Neural cell (in vitro differentiated cells): ENCODE measurements around the gene FILIP1. TPM values are rescaled to one million over a fixed set of nuclear protein-coding genes. Genes with fewer than 3 reads are reported as not detected.

Experiments used
- H2AFZ ChIP-seq: fragments of 200-600, 300-800 bp; sonication (generic), shearing (Covaris generic); 2 replicates; pipeline ENCODE4 v1.6.0; 2014; ENCODE audit warnings: low read depth, mild to moderate bottlenecking, antibody characterized with exemption, low read length, moderate library complexity
- H3F3A ChIP-seq: fragments of 200-600 bp; shearing (Covaris generic); 2 replicates; pipeline ENCODE4 v1.6.1; 2016; ENCODE audit warnings: mild to moderate bottlenecking, moderate library complexity, mixed read lengths, antibody characterized with exemption, low read length; ENCODE audit not compliant: insufficient read depth, poor library complexity, severe bottlenecking
- H3K27ac ChIP-seq: fragments of 200-600, 300-800 bp; sonication (generic), shearing (Covaris generic); 2 replicates; pipeline ENCODE4 v1.5.1; 2014; ENCODE audit warnings: mild to moderate bottlenecking, low read length, moderate library complexity
- H3K27me3 ChIP-seq: fragments of 300-800, 200-600 bp; sonication (generic), shearing (Covaris generic); 2 replicates; pipeline ENCODE4 v1.6.0; 2014; ENCODE audit warnings: mild to moderate bottlenecking, low read depth, low read length, moderate library complexity; ENCODE audit not compliant: insufficient read depth
- H3K36me3 ChIP-seq: fragments of 300-800, 200-600 bp; sonication (generic), shearing (Covaris generic); 2 replicates; pipeline ENCODE4 v1.5.1; 2014; ENCODE audit warnings: mild to moderate bottlenecking, antibody characterized with exemption, low read length, moderate library complexity; ENCODE audit not compliant: insufficient read depth
- H3K4me2 ChIP-seq: fragments of 300-800, 200-600 bp; sonication (generic), shearing (Covaris generic); 2 replicates; pipeline ENCODE4 v1.6.0; 2014; ENCODE audit warnings: mild to moderate bottlenecking, low read length
- H3K4me3 ChIP-seq: fragments of 300-800, 200-600 bp; sonication (generic), shearing (Covaris generic); 2 replicates; pipeline ENCODE4 v1.5.1; 2014; ENCODE audit warnings: mild to moderate bottlenecking, low read length, moderate library complexity
- H3K79me2 ChIP-seq: fragments of 200-600 bp; shearing (Covaris generic); replicated peaks from 2 replicates; pipeline ENCODE4 v1.6.0; 2014; ENCODE audit warnings: mild to moderate bottlenecking, low read length, moderate library complexity; ENCODE audit not compliant: insufficient read depth
- H3K9ac ChIP-seq: fragments of 300-800, 200-600 bp; sonication (generic), shearing (Covaris generic); 2 replicates; pipeline ENCODE4 v1.6.1; 2016; ENCODE audit warnings: mild to moderate bottlenecking, low read length, mixed read lengths
- H3K9me2 ChIP-seq: fragments of 200-600 bp; shearing (Covaris generic); 2 replicates; pipeline ENCODE4 v1.6.1; 2016; ENCODE audit warnings: mild to moderate bottlenecking, low read length, mixed read lengths; ENCODE audit not compliant: insufficient read depth
- H3K9me3 ChIP-seq: fragments of 200-600, 300-800 bp; sonication (generic), shearing (Covaris generic); 2 replicates; pipeline ENCODE4 v1.6.1; 2016; ENCODE audit warnings: mild to moderate bottlenecking, mixed run types, low read length, moderate library complexity, mixed read lengths
- H4K20me1 ChIP-seq: fragments of 200-600 bp; shearing (Covaris generic); 2 replicates; pipeline ENCODE4 v1.6.1; 2016; ENCODE audit warnings: mild to moderate bottlenecking, mixed run types; ENCODE audit not compliant: insufficient read depth
- EP300 ChIP-seq: fragments of 450-650 bp; conservative IDR thresholded peaks from 2 replicates; pipeline ENCODE4 v1.6.1; 2014; ENCODE audit warnings: antibody characterized with exemption, mild to moderate bottlenecking, moderate library complexity; ENCODE audit not compliant: poor library complexity, severe bottlenecking
- EZH2 ChIP-seq: fragments of 200-600, 300-800 bp; shearing (Covaris generic), sonication (generic); IDR thresholded peaks from 2 replicates; pipeline ENCODE4 v1.6.1; 2014; ENCODE audit warnings: antibody characterized with exemption, low read length, borderline replicate concordance, mild to moderate bottlenecking; ENCODE audit not compliant: insufficient read depth, poor library complexity, severe bottlenecking
- MXI1 ChIP-seq: fragments of 450-650 bp; conservative IDR thresholded peaks from 2 replicates; pipeline ENCODE4 v1.6.1; 2014; ENCODE audit warnings: antibody characterized with exemption, mild to moderate bottlenecking; ENCODE audit not compliant: poor library complexity, severe bottlenecking
- POLR2AphosphoS5 ChIP-seq: IDR thresholded peaks from 2 replicates; pipeline ENCODE4 v1.6.1; 2012
- RAD21 ChIP-seq: fragments of 450-650 bp; conservative IDR thresholded peaks from 2 replicates; pipeline ENCODE4 v1.6.1; 2014; ENCODE audit warnings: antibody characterized with exemption, mild to moderate bottlenecking, moderate library complexity
- SMC3 ChIP-seq: fragments of 450-650 bp; conservative IDR thresholded peaks from 2 replicates; pipeline ENCODE4 v1.6.1; 2014; ENCODE audit warnings: antibody characterized with exemption, mild to moderate bottlenecking, moderate library complexity; ENCODE audit not compliant: poor library complexity
- TAF1 ChIP-seq: IDR thresholded peaks from 2 replicates; pipeline ENCODE4 v1.6.1; 2012; ENCODE audit warnings: low read depth
- polyA plus RNA-seq: library from polyadenylated mRNA; depleted of rRNA; stranded (reverse); fragments of >200 nt; gene quantifications from 2 replicates; pipeline ENCODE4 v1.2.3, GENCODE V29; 2014
- TF ChIP-seq, protein P1 (sequence below): IDR thresholded peaks from 2 replicates; pipeline ENCODE4 v1.6.1; 2012; ENCODE audit warnings: borderline replicate concordance
- TF ChIP-seq, protein P2 (sequence below): fragments of 450-650 bp; IDR thresholded peaks from 2 replicates; pipeline ENCODE4 v1.5.1; 2014; ENCODE audit warnings: antibody characterized with exemption, mild to moderate bottlenecking, moderate library complexity; ENCODE audit not compliant: poor library complexity, severe bottlenecking

FILIP1 gene
- polyA plus RNA-seq, 1 donor from 2014 or later = 1.4 TPM

DNA sequence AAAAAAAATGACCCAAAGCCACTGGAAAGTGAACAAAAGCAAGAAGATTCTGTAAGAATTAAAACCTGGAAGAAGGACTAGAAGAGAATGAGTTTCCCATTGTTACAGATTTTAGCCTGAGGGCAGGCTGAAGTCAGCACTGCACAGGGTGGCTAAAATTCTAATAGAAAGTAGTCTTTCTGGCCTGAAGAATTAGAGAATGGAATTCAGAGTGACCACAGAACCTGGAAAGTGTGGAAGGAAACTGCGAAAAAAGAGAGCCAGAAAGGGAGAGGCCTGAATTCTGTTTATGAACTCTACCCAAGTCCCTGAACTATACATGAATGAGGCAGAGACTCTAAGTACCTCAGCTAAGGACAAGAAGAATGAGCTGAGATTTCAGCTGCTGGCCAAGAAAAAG, 38.9 kb upstream of the FILIP1 start:
- H2AFZ ChIP-seq = no peak overlapping the region
- no peaks in the 10 kb centered on the region for H3K79me2 ChIP-seq
- H3K9me2 ChIP-seq = no peaks in the 10 kb centered on the region
- H3F3A ChIP-seq = no peaks in the 10 kb centered on the region
- H3K27me3 ChIP-seq = no peaks in the 10 kb centered on the region
- H3K9ac ChIP-seq = no peak overlapping the region
- H3K27ac ChIP-seq = no peak overlapping the region
- no peak overlapping the region for H3K4me3 ChIP-seq
- no peak overlapping the region for H3K4me2 ChIP-seq
- no peaks in the 10 kb centered on the region for H3K9me3 ChIP-seq
- H4K20me1 ChIP-seq = no peaks in the 10 kb centered on the region
- no peaks in the 10 kb centered on the region for H3K36me3 ChIP-seq
- TF ChIP-seq MXI1 (no peak), EP300 (no peak), EZH2 (no peak), RAD21 (no peak), TAF1 (no peak), SMC3 (no peak), POLR2AphosphoS5 (no peak)
- TF ChIP-seq, protein P1, sequence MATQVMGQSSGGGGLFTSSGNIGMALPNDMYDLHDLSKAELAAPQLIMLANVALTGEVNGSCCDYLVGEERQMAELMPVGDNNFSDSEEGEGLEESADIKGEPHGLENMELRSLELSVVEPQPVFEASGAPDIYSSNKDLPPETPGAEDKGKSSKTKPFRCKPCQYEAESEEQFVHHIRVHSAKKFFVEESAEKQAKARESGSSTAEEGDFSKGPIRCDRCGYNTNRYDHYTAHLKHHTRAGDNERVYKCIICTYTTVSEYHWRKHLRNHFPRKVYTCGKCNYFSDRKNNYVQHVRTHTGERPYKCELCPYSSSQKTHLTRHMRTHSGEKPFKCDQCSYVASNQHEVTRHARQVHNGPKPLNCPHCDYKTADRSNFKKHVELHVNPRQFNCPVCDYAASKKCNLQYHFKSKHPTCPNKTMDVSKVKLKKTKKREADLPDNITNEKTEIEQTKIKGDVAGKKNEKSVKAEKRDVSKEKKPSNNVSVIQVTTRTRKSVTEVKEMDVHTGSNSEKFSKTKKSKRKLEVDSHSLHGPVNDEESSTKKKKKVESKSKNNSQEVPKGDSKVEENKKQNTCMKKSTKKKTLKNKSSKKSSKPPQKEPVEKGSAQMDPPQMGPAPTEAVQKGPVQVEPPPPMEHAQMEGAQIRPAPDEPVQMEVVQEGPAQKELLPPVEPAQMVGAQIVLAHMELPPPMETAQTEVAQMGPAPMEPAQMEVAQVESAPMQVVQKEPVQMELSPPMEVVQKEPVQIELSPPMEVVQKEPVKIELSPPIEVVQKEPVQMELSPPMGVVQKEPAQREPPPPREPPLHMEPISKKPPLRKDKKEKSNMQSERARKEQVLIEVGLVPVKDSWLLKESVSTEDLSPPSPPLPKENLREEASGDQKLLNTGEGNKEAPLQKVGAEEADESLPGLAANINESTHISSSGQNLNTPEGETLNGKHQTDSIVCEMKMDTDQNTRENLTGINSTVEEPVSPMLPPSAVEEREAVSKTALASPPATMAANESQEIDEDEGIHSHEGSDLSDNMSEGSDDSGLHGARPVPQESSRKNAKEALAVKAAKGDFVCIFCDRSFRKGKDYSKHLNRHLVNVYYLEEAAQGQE = no peak
- TF ChIP-seq, protein P2, sequence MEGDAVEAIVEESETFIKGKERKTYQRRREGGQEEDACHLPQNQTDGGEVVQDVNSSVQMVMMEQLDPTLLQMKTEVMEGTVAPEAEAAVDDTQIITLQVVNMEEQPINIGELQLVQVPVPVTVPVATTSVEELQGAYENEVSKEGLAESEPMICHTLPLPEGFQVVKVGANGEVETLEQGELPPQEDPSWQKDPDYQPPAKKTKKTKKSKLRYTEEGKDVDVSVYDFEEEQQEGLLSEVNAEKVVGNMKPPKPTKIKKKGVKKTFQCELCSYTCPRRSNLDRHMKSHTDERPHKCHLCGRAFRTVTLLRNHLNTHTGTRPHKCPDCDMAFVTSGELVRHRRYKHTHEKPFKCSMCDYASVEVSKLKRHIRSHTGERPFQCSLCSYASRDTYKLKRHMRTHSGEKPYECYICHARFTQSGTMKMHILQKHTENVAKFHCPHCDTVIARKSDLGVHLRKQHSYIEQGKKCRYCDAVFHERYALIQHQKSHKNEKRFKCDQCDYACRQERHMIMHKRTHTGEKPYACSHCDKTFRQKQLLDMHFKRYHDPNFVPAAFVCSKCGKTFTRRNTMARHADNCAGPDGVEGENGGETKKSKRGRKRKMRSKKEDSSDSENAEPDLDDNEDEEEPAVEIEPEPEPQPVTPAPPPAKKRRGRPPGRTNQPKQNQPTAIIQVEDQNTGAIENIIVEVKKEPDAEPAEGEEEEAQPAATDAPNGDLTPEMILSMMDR = no peak

DNA sequence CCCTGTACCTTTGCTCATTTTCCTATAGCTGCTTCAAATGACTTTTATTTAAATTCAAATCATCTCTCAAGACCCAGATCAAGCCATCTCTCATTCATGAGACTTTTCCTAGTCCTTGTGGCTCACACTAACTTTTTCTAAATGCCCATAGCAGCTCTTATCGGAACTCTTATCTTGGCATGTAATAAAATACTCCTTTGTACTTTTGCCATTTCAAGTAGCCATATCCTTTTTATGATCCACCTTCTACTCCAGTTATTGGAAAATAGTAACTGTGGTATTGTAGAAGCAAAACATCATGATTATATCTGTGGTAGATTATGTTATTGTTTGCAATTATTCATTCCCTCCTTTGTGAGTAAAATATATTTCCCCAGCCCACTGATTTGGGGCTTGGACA, 37.6 kb upstream of the FILIP1 start:
- no peaks in the 10 kb centered on the region for H3K9me3 ChIP-seq
- no peak overlapping the region for H3K9ac ChIP-seq
- no peaks in the 10 kb centered on the region for H3F3A ChIP-seq
- TF ChIP-seq TAF1 (no peak), MXI1 (no peak), SMC3 (no peak), POLR2AphosphoS5 (no peak), EZH2 (no peak), RAD21 (no peak), EP300 (no peak)
- TF ChIP-seq, protein P2 = no peak
- TF ChIP-seq, protein P1 = no peak
- no peaks in the 10 kb centered on the region for H4K20me1 ChIP-seq
- H3K79me2 ChIP-seq = no peaks in the 10 kb centered on the region
- H3K36me3 ChIP-seq = no peaks in the 10 kb centered on the region
- no peak overlapping the region for H2AFZ ChIP-seq
- H3K4me2 ChIP-seq = no peak overlapping the region
- H3K27me3 ChIP-seq = no peaks in the 10 kb centered on the region
- H3K4me3 ChIP-seq = no peak overlapping the region
- no peak overlapping the region for H3K27ac ChIP-seq
- no peaks in the 10 kb centered on the region for H3K9me2 ChIP-seq
